Retinal pigment epithelial cell (primary cell): Measurements from ENCODE around the gene TNIP1.

Experiments
- DNase-seq: peaks from one replicate; pipeline ENCODE4 v3.0.0-alpha.2; 2010; ENCODE audit warnings: low read depth
- H3K4me3 ChIP-seq: 2 replicates; pipeline ENCODE4 v1.5.1; 2011; ENCODE audit warnings: mild to moderate bottlenecking, low read length, control low read depth, moderate library complexity
- CTCF ChIP-seq: conservative IDR thresholded peaks from 2 replicates; pipeline ENCODE4 v1.5.1; 2011; ENCODE audit warnings: low read depth, low read length, control low read depth, inconsistent platforms

TNIP1 gene

GRCh38 chr5:151052836-151053235, 28.0 kb downstream of the TNIP1 start:
- DNase-seq = no peak
- no peak for TF ChIP-seq CTCF
- no peak overlapping the region for H3K4me3 ChIP-seq

GRCh38 chr5:151051931-151052608, 28.8 kb downstream of the TNIP1 start:
- TF ChIP-seq CTCF = no peak
- no peak overlapping the region for H3K4me3 ChIP-seq
- DNase-seq = no peak

- peak; percentile 98 for TF ChIP-seq CTCF
- H3K4me3 ChIP-seq = no peak overlapping the region
- peak; percentile 29 for DNase-seq
These were observed 29.5 kb downstream of the TNIP1 start for GRCh38 chr5:151051066-151051930.

GRCh38 chr5:151048526-151048925, 32.3 kb downstream of the TNIP1 start:
- peak; percentile 47 for TF ChIP-seq CTCF
- no peak for DNase-seq
- H3K4me3 ChIP-seq = no peak overlapping the region

GRCh38 chr5:151047814-151048425, 32.9 kb downstream of the TNIP1 start:
- peak; percentile 92 for TF ChIP-seq CTCF
- DNase-seq = no peak
- no peak overlapping the region for H3K4me3 ChIP-seq

- peak; percentile 37 for DNase-seq
- H3K4me3 ChIP-seq = no peak overlapping the region
- TF ChIP-seq CTCF = no peak
These were observed 38.3 kb downstream of the TNIP1 start for GRCh38 chr5:151042453-151043093.
